ENCODE results near the gene IL2RA.

GRCh38 chr10:6086375-6087233, 24.4 kb upstream of the IL2RA start:
- TF ChIP-seq POLR2A (IDR thresholded peaks at IDR 0.05) = no peak
- TF ChIP-seq POLR2AphosphoS5 (IDR thresholded peaks at IDR 0.05) = peak; percentile 66 to 83 (median 81)
